ENCODE data around the gene MBL2.

The MBL2 gene

GRCh38 chr10:52752801-52753445 lies 19.7 kb downstream of the MBL2 start:
- TF ChIP-seq CTCF (conservative IDR thresholded peaks at IDR 0.05; ENCODE audit: low read depth, low read length) = no peak
- no peak overlapping the region for H3K4me3 ChIP-seq (ENCODE audit: low read length)
- DNase-seq (ENCODE audit: low read depth) = no peak

- H3K4me3 ChIP-seq (ENCODE audit: low read length) = no peak overlapping the region
- TF ChIP-seq CTCF (conservative IDR thresholded peaks at IDR 0.05; ENCODE audit: low read depth, low read length) = no peak
- DNase-seq (ENCODE audit: low read depth) = no peak
Measured at GRCh38 chr10:52752261-52752660, 20.3 kb downstream of the MBL2 start.

- H3K4me3 ChIP-seq (ENCODE audit: low read length) = no peak overlapping the region
- DNase-seq (ENCODE audit: low read depth) = no peak
- no peak for TF ChIP-seq CTCF (conservative IDR thresholded peaks at IDR 0.05; ENCODE audit: low read depth, low read length)
Measured at GRCh38 chr10:52751337-52751736, 21.2 kb downstream of the MBL2 start.

GRCh38 chr10:52750629-52751028 lies 22.0 kb downstream of the MBL2 start:
- TF ChIP-seq CTCF (conservative IDR thresholded peaks at IDR 0.05; ENCODE audit: low read depth, low read length) = no peak
- DNase-seq (ENCODE audit: low read depth) = no peak
- no peak overlapping the region for H3K4me3 ChIP-seq (ENCODE audit: low read length)

GRCh38 chr10:52747694-52748093 lies 24.9 kb downstream of the MBL2 start:
- H3K4me3 ChIP-seq (ENCODE audit: low read length) = no peak overlapping the region
- no peak for DNase-seq (ENCODE audit: low read depth)
- TF ChIP-seq CTCF (conservative IDR thresholded peaks at IDR 0.05; ENCODE audit: low read depth, low read length) = no peak

- no peak for DNase-seq (ENCODE audit: low read depth)
- no peak overlapping the region for H3K4me3 ChIP-seq (ENCODE audit: low read length)
- TF ChIP-seq CTCF (conservative IDR thresholded peaks at IDR 0.05; ENCODE audit: low read depth, low read length) = no peak
Measured at GRCh38 chr10:52746169-52746568, 26.4 kb downstream of the MBL2 start.

GRCh38 chr10:52744057-52744805 lies 28.4 kb downstream of the MBL2 start:
- no peak for DNase-seq (ENCODE audit: low read depth)
- no peak for TF ChIP-seq CTCF (conservative IDR thresholded peaks at IDR 0.05; ENCODE audit: low read depth, low read length)

More at GRCh38 chr10:52744057-52744805, 28.4 kb downstream of the MBL2 start:
- no peak overlapping the region for H3K4me3 ChIP-seq (ENCODE audit: low read length)
